Adipose tissue (tissue), 3 donors: ENCODE measurements around the gene ALLC. TPM values are rescaled to one million over a fixed set of nuclear protein-coding genes. Genes with fewer than 3 reads are reported as not detected.

Source experiments
- H3K27ac ChIP-seq: one replicate; pipeline ENCODE4 v1.5.1; 2013; ENCODE audit warnings: low read depth, low read length
- WGBS, 3 donors: extraction: QIAGEN DNeasy Blood & Tissue Kit; methylation state at CpG; one replicate each; pipeline ENCODE4 v1.1.7; 2013; 5-methylcytosine and 5-hydroxymethylcytosine counted together
- polyA plus RNA-seq, 3 donors: library from polyadenylated mRNA; stranded (reverse); fragments of 200-250 nt; gene quantifications; one replicate each; pipeline ENCODE4 v1.2.3, GENCODE V29; 2013
- donor health status: healthy with polysubstance abuse.
- donor health status: Bipolar disorder and iron deficiency.
- donor health status: healthy.

The ALLC gene
- polyA plus RNA-seq, 3 donors: 0.04 to 0.45 TPM; not detected in 1

- no peak overlapping the region for H3K27ac ChIP-seq
- 76 to 86% (median 85%) methylated on average over 13 of the region's 13 CpGs for WGBS, 3 donors
Measured at GRCh38 chr2:3636586-3637310, 21.3 kb upstream of the ALLC start.

DNA sequence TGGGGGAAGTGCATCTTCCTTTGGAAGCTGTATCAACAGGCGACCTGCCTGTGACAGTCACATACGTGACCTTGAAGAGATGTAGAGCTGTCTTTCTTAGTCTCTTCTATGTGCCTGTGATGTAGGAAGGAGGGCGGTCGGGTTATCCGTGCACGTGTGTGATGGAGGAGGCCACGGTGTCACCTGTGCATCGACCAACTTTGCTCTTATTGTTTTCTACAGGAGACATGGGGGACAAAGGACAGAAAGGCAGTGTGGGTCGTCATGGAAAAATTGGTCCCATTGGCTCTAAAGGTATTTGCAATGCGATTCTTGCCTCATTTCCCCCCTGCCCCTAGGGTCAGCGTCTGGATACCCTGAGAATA is 20.7 kb upstream of the ALLC start:
- H3K27ac ChIP-seq: no peak overlapping the region
- 73 to 85% (median 85%) methylated on average over 11 of the region's 11 CpGs for WGBS, 3 donors

GRCh38 chr2:3637692-3638455 is 20.1 kb upstream of the ALLC start:
- no peak overlapping the region for H3K27ac ChIP-seq
- WGBS, 3 donors: 89 to 95% (median 91%) methylated on average over 30 of the region's 30 CpGs

DNA sequence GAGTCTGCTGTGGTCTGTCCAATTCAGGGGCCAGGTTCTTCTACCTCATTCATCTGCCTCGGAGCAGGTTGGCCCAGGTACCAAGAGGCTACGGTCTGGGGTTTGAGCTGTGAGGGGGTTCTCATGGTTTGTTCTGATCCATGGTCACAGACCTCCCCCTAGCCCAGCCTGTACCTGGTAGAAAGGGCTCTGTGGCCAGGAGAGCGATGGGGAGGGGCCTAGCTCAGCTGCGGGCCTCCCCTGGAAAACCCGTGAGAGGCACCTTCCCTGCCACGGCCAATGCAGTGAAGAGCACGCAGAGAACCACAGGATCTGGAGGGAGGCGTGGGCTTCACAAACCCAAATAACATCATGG is 19.6 kb upstream of the ALLC start:
- no peak overlapping the region for H3K27ac ChIP-seq
- WGBS, 3 donors: 85 to 91% (median 87%) methylated on average over 8 of the region's 8 CpGs

DNA sequence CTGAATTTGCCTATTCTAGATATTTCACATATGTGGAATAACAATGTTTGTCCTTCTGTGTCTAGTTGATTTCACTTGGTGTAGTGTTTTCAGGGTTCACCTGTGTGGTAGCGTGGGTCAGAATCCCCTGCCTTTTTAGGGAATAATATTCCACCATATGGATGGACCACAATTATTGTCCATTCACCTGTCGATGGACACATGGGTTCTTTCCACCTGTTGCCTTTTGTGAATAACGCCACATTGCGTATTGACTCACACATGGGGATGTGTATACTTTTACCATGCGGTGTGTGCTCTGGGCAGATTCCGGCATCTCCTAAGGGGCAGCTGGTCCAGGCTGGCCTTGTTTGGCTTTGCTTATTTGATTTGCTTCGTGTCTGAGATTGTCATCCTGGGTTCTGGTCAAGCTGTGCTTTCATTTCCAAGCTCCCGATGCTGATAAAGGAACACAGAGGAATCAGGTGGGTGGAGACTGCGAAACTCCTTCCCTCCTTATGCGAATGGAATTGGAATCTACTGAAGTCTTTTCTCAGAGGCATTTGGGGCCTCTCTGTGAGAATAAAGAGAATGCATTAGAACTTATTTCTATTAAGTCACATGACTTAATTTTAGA is 18.9 kb upstream of the ALLC start:
- H3K27ac ChIP-seq: no peak overlapping the region
- WGBS, 3 donors: 72 to 89% (median 84%) methylated on average over 10 of the region's 10 CpGs

DNA sequence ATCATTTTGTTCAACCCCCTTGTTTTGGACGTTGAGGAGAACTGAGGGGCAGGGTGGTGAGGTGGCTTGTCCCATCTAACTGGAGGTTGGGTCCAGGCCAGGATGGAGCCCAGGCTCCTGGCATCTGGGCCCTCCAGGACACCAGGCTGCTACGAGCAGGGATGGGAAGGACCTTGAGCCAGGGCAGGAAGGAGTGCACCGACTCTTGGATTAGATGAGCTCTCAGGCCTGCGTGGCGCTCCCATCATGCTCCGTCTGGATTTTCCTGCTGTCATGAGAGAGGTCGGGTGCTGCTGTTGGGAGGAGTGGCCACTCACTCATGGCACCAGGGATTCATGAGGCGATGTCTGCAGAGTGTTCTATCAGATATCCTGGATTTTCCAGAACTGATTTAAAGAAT is 18.3 kb upstream of the ALLC start:
- 77 to 80% (median 79%) methylated on average over 8 of the region's 8 CpGs for WGBS, 3 donors
- H3K27ac ChIP-seq: no peak overlapping the region

DNA sequence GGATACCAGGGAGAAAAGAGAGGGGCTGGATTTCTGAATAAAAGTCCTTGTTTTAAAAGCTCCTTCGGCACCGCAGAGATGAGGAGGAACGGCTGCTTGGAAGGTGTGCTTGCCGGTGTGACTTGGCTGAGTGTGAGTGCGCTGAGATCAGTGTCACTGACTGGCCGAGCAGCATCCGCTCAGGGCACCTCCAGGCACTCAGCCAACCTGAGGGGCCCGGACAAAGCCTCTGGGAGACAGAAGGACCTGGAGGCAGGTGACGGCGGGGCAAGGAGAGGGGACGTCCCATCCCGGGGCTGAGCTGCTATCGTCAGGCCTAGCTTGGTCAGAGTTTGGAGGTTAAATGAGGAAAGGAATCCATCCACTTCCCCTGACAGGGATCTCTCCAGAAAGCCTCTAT is 16.8 kb upstream of the ALLC start:
- 82 to 93% (median 85%) methylated on average over 13 of the region's 13 CpGs for WGBS, 3 donors
- no peak overlapping the region for H3K27ac ChIP-seq

DNA sequence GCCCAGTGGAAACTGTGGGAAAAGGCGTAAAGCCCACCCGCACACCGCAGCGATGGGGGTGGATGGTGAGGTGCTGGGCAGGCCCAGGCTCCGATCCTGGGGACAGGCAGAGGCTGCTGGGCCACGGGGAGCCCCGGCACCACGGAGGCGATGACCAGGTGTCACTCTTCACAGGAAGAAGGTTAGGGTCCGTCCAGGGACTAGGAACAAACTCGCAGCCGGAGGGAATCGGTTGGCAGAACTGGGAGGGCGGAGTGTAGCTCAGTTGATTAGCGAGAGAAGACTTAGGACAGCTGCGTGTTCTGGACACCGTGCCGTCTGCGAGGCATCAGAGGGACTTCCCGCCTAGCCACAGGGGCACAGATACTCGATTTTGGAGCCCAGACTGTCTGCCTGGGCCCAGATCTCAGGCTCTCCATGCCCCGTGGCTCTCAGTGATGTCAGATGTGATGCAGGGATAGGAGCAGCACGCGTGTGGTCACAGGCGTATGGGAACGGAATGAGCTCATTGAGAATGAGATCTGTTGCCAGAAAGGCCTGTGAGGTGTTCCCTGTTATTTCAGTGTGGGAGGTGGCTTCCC is 16.1 kb upstream of the ALLC start:
- WGBS, 3 donors: 81 to 88% (median 88%) methylated on average over 25 to 26 of the region's 26 CpGs
- H3K27ac ChIP-seq: no peak overlapping the region

- 79 to 87% (median 83%) methylated on average over 16 to 18 of the region's 18 CpGs for WGBS, 3 donors
- H3K27ac ChIP-seq: no peak overlapping the region
Measured at GRCh38 chr2:3642521-3643215, 15.3 kb upstream of the ALLC start.

- WGBS, 3 donors: 90 to 92% (median 91%) methylated on average over 48 of the region's 48 CpGs
- no peak overlapping the region for H3K27ac ChIP-seq
Measured at GRCh38 chr2:3643371-3644245, 14.4 kb upstream of the ALLC start.

DNA sequence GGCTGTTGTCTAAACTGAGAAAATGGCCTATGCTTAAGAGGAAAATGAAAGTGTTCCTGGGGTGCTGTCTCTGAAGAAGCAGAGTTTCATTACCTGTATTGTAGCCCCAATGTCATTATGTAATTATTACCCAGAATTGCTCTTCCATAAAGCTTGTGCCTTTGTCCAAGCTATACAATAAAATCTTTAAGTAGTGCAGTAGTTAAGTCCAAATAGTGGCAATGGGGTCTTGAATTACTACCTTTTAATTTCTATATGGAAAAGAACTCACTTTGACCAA is 13.8 kb upstream of the ALLC start:
- no peak overlapping the region for H3K27ac ChIP-seq

DNA sequence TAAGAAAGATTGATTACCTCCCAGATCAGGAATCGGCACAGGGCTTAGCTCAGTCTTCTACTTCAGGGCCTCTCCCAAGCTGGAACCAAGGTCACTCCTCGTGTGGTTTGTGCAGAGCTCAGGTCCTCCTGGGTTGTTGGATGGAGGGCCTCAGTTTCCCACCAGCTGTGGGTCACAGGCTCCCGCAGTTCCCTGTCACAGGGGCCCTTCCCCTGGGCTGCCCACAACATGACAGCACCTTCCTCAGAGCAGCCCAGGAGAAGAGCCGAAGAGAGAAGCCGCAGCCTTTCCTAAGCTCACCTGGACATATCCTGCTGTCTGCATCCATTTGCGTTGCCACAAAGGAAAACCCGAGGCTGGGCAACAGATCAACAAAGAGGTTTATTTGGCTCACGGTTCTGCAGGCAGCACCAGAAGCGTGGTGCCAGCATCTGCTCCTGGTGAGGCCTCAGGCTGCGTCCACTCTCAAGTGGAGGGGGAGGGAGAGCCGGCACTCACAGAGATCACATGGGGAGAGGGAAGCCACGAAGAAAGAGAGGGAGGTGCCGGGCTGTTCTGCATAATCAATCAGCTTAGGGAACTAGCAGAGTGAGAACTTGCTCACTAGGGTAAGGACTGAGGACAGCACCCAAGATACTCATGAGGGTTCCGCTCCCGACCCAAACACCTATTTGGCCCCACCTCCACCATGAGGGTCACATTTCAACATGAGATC is 13.0 kb upstream of the ALLC start:
- 81 to 86% (median 81%) methylated on average over 15 of the region's 15 CpGs for WGBS, 3 donors
- no peak overlapping the region for H3K27ac ChIP-seq

- 65 to 81% (median 79%) methylated on average over 10 of the region's 10 CpGs for WGBS, 3 donors
Measured at GRCh38 chr2:3645745-3646389, 12.1 kb upstream of the ALLC start.

DNA sequence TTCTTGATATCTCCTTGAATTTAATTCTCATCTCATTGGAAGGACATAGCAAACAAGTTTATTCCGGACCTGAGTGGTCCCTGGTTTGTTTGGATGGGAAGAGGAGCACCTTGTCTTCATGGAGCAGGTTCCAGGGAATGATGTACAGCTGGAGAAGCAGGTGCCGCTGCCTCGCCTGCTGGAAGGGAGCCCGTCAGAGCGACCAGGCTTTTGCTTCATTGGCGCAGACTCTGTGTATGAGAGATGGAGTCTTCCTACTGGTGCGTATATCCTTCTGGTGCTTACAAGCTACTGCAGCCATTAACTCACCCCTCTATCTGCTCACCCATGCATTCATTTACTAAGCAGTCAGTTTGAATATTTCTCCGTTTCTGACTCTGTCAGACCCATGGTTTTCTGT is 11.6 kb upstream of the ALLC start:
- no peak overlapping the region for H3K27ac ChIP-seq
- 90 to 92% (median 91%) methylated on average over 8 of the region's 8 CpGs for WGBS, 3 donors

More at GRCh38 chr2:3645745-3646389, 12.1 kb upstream of the ALLC start:
- H3K27ac ChIP-seq: no peak overlapping the region

DNA sequence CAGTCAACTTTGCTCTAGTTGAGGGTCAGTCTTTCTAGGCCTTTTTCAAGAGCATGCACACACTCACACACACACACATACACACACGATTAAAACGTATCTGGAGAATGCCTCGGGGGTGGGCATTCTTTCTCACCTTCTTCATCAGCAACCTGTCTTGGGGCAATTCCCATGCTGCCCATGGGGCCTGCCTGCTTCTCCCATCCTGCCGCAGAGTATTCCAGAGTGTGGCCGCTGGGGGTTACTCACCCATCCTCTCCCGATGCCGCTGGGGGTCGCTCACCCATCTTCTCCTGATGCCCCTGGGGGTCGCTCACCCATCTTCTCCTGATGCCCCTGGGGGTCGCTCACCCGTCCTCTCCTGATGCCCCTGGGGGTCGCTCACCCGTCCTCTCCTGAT is 10.8 kb upstream of the ALLC start:
- no peak overlapping the region for H3K27ac ChIP-seq
- WGBS, 3 donors: 71 to 80% (median 74%) methylated on average over 13 of the region's 13 CpGs

- WGBS, 3 donors: 88 to 94% (median 89%) methylated on average over 13 to 14 of the region's 14 CpGs
Measured at GRCh38 chr2:3647831-3648651, 10.0 kb upstream of the ALLC start.

More at GRCh38 chr2:3647831-3648651, 10.0 kb upstream of the ALLC start:
- no peak overlapping the region for H3K27ac ChIP-seq
